ENCODE measurements around the gene KIF20A.

DNA sequence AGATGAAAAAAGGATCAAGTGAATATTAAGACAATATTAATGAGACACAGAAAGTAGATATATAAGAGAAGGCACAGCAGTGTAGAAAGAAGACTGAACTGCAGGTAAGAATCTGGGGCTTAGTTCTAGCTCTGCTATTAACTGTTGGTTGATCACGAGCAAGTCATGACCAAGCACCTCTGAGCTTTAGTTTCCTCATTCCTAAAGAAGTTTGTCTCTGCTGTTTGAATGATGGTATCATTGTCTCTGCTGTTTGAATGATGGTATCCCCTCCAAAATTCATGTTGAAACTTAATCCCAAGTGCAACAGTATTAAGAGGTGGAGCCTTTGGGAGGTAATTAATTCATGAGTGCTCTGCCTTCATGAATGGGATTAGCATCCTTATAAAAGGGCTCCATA is 37.2 kb upstream of the KIF20A start:
- TF ChIP-seq SUZ12 (IDR thresholded peaks at IDR 0.05), result no peak
- TF ChIP-seq FOXA1 (IDR thresholded peaks at IDR 0.05), result no peak
- TF ChIP-seq BHLHE40 (IDR thresholded peaks at IDR 0.05; ENCODE audit: borderline replicate concordance), result no peak
- TF ChIP-seq FOXK2 (IDR thresholded peaks at IDR 0.05), result no peak
- TF ChIP-seq CTBP1 (IDR thresholded peaks at IDR 0.05; ENCODE audit: borderline replicate concordance), result no peak
- no peak for TF ChIP-seq SP1 (IDR thresholded peaks at IDR 0.05)
- no peak for TF ChIP-seq FOXM1 (IDR thresholded peaks at IDR 0.05; ENCODE audit: borderline replicate concordance)
- TF ChIP-seq L3MBTL2 (conservative IDR thresholded peaks at IDR 0.05), result no peak
- TF ChIP-seq NFRKB (IDR thresholded peaks at IDR 0.05), result no peak

All from HEK293T (cell line).